Left cardiac atrium (tissue), 4 donors: ENCODE data around the gene OR6B2. TPM values are rescaled to one million over a fixed set of nuclear protein-coding genes. Genes with fewer than 3 reads are reported as not detected.
"Not testable (repeated sequence)": the region's sequence is repeated elsewhere in the genome, so short reads cannot be mapped to it uniquely, and the experiment has no call there.

Source experiments
- ATAC-seq, 2 donors: fragments of 200-7000 bp; cut with Tn5 transposase; one replicate each; pipeline ENCODE4 v1.9.1; 2020; ENCODE audit warnings: mild to moderate bottlenecking in 2 of 2, moderate library complexity in 2 of 2
- DNase-seq: peaks from one replicate; pipeline ENCODE4 v3.0.0-alpha.2; 2020
- intact Hi-C, 2 donors: fragments of 100-400 bp; cut with DNase I; formaldehyde crosslinking; loops; one replicate each; pipeline versions ENCODE4 v1.14.1 to v1.15.1; 2022 to 2023
- long read RNA-seq: library from polyadenylated mRNA; unstranded; transcript quantifications from one replicate; pipeline ENCODE4 v2.0.0, GENCODE V29; 2021
- total RNA-seq, 2 donors: library from RNA; stranded (reverse); fragmentation: NEBNext Ultra II Directional; extraction: Animal tissue kit (Norgen Biotek cat#: 25700); gene quantifications; one replicate each; pipeline ENCODE4 v1.2.1, GENCODE V29; 2021
- donor health status: DM: no; HTN: yes; CAD: no.
- donor health status: DM: no; HTN: yes; CAD: no; lungs with severe emphysema.
- donor health status: DM: yes; HTN: yes; CAD: no.
- donor health status: Dilated cardiomyopathy.

Gene OR6B2
- total RNA-seq, result not detected
- long read RNA-seq, result 0 reads

DNA sequence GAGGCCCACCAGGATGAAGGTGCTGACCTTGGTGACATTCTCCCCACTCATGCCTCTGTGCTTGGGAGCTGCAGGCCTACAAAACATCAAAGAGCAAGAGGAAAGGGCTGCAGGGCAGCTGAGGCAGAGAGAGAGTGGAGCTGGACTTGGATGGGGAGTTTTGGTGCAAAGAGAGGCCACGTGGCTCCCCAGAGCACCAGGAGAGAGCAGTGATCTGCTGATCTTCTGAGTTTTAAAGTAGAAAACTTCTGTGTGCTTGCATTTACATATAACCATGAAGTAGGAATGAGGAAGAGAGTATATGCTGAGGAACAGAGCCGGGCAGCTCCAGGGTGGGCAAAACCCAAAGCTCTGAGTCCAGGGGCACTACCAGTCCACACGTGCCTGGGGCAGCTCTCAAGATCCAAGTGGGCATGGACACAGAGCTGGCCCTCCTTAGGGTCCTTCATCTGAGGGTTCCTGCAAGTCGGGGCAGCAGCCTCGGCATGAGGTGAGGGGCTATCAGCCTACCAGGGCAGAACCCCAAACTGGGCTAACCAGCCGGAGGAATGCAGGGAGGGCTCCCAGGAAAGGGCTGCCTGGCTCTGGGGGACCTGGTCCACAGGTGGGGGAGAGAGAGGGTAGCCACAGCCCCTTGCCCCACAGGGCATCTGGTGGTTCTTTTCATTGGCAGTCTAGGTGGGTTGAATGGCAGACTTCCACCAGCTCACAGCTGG is at the start of gene OR6B2:
TSS of gene OR6B2 (minus strand) at position 51 of the 716 bp plus-strand sequence. CDS start at position 51, 0 bp downstream.
- DNase-seq (no peak), ATAC-seq (no peak)
- intact Hi-C loops, result no loop called here

DNA sequence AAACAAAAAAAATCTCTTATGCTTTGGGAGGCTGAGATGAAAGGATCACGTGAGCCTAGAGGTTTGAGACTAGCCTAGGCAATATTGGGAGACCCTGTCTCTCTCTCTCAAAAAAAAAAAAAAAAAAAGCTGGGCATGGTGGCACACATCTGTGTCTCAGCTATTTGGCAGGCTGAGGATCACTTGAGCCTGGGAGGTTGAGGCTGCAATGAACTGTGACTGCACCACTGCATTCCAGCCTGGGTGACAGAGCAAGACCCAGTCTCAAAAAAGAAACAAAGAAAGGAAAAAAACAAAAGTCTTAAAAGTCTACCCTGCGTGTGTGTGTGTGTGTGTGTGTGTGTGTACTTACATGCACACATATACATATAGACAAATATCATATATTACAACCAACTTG is 48.4 kb upstream of the OR6B2 start:
- DNase-seq, result no peak
- intact Hi-C loops, result no loop called here
- no peak for ATAC-seq

DNA sequence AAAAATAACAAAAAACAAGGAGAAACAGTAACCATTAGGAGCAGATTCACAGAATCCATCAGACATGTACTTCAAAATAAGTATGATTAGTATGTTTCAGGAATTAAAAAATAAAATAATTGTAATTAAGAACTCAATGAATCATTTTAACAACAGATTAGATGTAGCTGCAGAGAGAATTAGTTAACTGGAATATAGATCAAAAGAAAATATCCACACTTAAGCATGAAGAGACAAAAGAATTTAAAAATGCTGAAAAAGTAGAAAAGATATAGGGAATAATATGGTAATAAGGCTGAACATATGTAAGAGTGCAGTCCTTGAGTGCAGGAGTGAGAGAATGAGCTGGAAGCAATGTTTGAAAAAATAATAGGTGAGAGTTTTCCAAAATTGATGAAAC is 47.2 kb upstream of the OR6B2 start:
- intact Hi-C loops, result no loop called here
- DNase-seq (no peak), ATAC-seq (no peak)

DNA sequence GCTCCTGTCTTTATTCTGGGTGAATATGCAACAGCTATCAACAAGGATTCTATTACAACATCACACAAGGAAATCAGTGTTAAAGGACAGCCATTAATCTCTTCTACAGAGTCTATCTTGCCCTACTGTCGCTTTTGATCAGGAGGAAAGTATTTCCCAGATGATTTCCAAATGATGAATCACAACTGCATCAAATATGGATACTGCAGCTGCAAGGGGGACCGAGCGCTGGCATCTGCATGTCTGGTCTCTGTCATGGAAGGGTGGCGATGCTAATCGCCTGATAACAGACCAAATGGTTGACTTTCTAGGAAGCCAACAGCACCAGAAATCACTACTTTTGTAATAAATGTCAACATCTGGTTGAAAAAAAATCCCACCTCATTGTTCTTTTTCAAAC is 44.3 kb upstream of the OR6B2 start:
- ATAC-seq, result no peak
- no peak for DNase-seq
- intact Hi-C loops, result no loop called here

DNA sequence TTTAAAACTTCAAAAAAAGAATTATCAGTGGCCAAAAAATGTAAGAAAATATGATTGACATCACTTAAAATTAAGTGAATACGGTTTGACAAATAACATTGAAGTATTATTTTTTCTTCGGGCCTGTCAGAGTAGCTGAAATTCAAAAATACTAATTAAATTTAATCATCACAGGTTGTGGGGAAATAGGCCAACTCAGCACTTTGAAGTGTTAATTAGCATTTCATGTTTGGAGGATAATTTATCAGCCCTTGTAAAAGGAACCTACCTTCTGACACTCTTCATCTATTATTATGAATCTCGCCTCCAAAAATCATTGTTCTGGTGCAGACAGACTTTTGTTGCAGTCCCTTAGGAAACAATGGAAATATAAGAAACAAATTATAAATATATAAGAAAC is 40.7 kb upstream of the OR6B2 start:
- ATAC-seq (no peak), DNase-seq (no peak)
- intact Hi-C loops, result no loop called here

DNA sequence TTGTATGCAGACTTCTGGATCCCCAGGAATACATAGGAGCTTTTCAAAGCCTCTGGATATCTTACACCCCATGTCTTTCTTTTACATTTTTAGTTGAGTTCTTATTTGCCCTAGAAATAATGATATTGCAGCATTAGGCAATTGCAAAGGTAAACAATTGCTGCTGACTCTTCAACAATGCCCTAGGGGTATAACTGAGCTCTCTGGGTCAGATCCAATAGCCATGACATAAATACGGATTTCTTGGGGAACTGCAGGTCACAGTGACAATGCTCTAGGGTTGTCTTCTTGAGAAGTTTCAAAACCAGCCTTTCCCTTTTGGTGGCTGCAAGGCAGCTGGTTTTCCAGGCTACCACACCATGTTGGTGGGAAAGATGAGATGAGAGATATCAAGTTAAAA is 39.6 kb upstream of the OR6B2 start:
- DNase-seq (no peak), ATAC-seq (no peak)
- intact Hi-C loops, result no loop called here

DNA sequence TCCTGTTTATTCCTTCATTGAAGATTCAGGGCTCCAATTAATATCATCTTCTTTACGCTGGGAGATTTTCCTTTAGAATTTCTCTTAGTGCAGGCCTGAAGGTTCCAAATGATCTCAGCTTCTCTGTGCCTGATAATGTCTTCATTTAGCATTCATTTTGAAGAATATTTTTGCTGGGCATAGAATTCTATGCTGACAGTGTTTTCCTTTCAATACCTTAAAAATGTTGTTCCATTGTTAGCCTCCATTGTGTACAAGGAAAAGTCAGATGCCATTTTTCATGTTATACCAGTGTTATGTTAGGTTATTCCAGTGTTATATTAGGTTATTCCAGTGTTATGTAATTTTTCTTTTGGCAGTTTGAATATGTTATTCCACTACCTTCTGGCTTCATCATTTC is 38.0 kb upstream of the OR6B2 start:
- DNase-seq, result no peak
- no peak for ATAC-seq
- intact Hi-C loops, result no loop called here

DNA sequence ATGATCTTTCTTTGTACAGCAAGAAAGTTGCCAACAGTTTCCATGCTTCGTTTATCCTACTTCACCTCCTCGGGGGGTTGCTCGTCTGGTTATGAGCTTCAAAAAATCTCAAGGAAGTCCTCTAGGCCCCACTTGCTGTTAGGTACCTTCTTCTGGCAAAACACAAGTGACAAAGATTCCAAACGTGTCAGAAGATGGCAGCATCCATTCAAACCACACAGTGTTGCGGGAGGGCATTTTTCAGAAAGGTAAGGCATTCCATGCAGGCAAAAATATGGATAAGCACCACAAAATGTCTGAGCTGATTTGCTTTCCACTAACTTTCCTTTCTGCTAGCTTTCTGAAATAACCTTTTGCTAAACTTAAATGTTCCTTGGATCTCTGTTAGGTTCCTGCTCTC is 36.3 kb upstream of the OR6B2 start:
- intact Hi-C loops, result no loop called here
- no peak for ATAC-seq
- DNase-seq, result no peak

DNA sequence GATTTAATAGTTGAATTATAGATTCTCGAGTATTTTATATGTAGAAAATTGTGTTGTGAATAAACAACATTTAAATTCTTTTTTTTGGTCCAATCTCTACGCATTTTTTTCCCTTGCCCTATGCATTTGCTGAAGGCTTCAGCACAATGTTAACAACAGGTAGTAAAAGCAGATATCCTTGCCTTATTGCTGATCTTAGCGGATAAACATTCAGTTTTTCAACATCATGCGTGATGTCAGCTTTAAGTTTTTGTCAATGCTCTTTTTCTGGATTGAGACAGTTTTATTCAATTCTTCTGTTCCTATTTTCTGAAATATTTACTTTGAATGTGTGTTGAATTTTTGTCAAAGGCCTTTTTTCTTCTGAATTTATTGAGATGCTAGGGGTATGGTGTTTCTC is 34.7 kb upstream of the OR6B2 start:
- no peak for ATAC-seq
- intact Hi-C loops, result no loop called here

DNA sequence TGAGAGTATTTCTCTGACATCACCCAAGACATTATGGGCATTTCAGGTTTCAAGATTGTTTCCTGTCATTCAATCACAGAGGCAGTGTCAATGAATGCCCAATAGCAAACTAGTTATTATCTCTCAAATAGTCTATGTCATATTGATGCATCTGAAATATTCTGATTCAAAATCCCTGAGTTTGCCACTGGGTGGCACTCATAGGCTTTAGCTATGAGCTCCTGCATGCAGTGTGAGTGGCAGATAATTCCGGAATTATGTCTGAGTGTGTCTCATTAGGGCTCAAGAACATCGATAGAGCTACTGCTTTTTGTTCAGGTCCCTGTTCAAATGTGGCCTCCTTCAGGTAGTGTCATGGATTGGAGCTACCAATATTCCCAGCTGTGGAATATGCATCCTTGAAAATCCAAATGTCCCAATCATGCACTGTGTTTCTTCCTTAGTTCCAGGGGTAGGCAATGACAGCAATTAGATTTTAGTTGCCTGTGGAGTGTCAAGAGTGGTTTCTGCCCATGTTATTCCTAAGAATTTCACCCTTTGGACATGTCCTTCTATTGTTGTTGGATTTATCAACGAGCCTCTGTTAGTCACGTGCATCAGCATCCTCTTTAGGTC is 30.9 kb upstream of the OR6B2 start:
- intact Hi-C loops, result loop anchor here in 1 of 2 donors (2.0 kb wide), 1 partner anchor 82 kb away; no protein-coding TSS in a partner anchor
- DNase-seq, result no peak
- ATAC-seq, result peak; percentile 57 to 63

More for the DNA sequence above, 34.7 kb upstream of the OR6B2 start:
- DNase-seq, result no peak

DNA sequence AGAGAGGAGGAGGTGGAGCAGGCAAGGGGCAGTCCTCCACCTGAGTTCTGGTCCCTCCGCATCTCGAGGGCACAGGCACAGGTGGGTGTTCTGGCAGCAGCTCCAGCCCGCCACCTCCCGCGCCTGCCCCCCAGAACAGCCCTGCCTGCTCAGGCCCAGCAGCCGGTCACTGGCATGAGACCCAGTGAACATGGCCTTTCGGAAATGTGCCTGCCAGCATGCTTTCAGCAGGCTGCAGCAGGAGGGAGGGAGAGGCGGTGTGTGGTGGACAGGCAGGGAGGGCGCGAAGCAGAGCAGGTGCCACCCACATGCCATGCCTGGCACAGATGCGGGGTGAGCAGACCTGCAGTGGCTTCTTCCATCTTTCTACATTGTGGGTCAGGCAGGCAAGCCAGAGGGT is 26.4 kb upstream of the OR6B2 start:
- intact Hi-C loops, result loop anchor here in 1 of 2 donors (5.0 kb wide), 1 partner anchor 86 kb away; the partner anchor contains the start of gene OTOS
- ATAC-seq (no peak), DNase-seq (no peak)

DNA sequence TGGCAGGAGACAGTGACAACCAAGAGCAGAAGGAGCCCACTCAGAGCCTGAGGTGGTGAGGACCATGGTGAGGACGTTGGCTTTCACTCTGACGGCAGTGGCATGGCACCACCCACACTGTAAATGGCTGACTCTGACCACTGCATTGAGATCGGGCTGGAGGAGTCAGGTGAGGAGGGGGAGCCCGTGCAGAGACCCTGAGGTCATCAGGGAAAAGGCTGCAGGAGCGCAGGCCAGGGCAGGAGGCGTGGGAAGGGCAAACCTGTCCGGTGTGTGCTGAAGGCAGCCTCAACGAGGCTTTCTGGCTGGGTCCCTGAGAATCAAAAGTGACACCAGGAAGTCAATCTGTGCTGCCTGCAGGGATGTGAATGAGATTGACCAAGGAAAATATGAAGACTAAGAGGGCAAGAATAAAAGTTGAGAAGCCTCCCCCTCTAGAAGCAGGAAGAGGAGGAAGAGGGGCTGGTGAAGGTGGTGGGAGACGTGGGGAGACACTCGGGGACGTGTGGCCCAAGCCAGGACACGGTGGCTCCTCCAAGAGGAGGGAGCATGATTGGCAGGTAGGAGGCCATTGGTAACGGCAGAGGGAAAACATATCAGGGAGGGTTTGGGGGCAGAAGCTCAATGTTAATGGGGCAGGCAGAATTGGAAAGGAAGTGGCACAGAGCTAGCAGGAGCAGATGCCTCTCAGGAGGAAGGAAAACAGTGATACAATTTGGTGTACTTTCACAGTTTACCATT is 25.1 kb upstream of the OR6B2 start:
- ATAC-seq, result no peak
- intact Hi-C loops, result loop anchor here in 1 of 2 donors (5.0 kb wide), 1 partner anchor 87 kb away; the partner anchor contains the start of gene OTOS
- DNase-seq, result no peak

DNA sequence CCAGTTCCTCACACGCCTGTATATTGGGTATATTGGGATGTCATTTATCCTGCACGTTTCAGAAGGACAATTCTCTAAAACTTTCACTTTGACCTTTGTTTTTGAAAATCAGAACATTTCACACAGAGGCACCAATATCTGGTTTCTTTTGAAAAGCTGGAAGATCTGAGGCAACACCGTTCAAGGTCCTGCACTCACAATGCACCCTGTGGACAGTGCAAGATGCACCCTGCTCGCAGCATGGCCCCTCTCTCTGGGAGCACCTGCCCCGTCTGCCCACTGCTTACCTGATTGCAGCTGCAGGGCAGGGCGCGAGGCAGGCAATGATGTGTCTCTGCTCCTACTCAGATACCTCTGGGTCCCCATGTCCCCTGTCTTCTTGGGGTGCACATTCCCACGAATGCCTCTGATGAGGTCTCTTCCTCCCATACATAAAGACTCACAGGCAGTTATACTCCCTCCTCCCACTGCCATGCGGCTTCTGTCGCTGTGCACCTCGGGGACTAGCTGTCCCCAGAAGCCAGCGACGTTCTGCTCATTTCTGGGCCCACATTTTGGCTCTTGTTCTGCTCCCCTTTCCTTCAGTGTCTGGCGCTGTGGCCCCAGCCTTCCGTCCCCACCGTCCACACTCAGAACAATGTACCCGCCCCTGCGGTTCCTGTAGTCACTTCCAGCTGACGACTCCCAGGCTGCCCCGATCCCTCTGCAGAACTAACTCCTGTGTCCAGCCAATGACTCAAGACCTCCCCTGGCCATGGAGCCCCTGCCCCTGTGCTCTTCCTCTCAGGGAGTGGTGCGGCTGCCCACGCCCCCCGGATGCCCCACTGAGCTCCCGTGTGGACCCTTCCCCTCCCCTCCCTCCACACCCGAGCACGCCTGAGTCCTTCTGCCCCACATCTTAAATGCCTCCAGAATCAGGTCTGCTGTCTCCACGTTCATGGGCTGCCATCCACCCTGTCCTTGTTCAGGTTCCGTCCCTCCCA is 23.2 kb upstream of the OR6B2 start, which contains the start of gene OR6B3:
TSS of gene OR6B3 (minus strand) at position 349 of the 983 bp plus-strand sequence.
- intact Hi-C loops, result no loop called here
- ATAC-seq (no peak), DNase-seq (no peak)

DNA sequence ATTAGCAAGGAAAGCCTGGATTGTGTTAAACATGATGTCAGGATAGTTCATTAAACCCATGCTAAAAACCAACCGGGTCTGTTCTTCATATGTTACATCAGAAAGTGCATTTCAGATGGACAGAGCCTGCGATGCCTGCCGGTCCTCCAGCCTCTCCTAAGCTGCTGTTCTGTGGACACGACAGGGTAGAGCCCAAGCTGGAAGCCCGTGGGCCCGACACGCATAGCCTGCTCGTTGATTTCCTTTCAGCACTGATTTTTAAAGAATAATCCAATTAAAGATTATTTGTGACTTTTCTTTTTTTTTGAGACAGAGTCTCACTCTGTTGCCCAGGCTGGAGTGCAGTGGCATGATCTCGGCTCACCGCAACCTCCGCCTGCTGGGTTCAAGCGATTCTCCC is 22.3 kb upstream of the OR6B2 start:
- intact Hi-C loops, result no loop called here
- DNase-seq, result no peak

DNA sequence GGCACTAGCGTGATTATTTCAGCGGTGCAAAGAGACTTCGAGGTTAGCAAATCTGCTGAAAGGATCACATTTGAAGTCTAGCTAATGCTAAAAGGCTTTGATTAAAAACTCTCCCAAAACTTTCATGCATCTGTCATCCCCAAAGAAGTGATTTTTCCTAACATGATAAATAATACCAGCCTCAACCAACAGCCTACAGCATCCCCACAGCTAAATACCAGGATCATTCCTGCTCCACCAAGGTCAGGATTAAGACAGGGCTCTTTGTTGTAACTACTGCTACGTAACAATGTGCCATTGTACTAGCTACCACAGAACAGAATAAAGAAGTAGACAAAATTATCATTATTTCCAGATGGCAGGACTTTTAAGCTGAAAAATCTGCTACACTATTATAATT is 21.5 kb upstream of the OR6B2 start:
- ATAC-seq, result no peak

More for the DNA sequence above, 22.3 kb upstream of the OR6B2 start:
- ATAC-seq, result no peak

DNA sequence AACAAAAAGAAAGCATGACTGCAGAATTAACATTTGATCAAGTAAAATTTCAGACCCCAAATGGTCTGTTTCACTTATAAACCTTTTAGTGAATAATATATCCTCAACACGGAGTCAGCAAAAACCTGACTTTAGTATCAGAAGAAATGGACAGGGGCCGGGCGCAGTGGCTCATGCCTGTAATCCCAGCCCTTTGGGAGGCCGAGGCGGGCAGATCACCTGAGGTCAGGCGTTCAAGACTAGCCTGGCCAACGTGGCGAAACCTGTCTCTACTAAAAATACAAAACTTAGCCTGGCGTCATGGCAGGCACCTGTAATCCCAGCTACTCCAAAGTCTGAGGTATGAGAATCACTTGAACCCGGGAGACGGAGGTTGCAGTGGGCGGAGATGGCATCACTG is 20.0 kb upstream of the OR6B2 start:
- intact Hi-C loops, result no loop called here
- ATAC-seq (no peak), DNase-seq (no peak)

More for the DNA sequence above, 21.5 kb upstream of the OR6B2 start:
- DNase-seq, result no peak
- intact Hi-C loops, result no loop called here

DNA sequence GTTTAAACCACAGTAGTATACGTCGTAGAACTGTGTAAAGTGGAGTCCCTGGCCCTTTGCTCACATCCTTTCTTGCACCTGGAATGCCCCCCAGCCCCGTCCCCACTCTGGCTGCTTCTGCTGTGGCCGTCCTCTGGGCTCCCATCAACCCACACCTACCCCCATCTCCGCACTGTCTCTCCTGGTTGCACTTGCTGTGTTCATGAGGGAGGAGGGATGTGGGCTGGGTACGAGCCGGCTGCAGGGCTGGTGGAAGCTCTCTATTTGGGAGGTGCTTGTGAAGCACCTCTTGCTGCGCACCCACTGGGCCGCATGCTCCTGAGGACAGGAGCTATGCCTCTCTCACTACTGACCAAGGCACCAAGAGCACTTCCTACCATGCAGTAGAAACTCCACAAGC is 18.0 kb upstream of the OR6B2 start:
- intact Hi-C loops, result no loop called here
- ATAC-seq, result no peak
- no peak for DNase-seq

DNA sequence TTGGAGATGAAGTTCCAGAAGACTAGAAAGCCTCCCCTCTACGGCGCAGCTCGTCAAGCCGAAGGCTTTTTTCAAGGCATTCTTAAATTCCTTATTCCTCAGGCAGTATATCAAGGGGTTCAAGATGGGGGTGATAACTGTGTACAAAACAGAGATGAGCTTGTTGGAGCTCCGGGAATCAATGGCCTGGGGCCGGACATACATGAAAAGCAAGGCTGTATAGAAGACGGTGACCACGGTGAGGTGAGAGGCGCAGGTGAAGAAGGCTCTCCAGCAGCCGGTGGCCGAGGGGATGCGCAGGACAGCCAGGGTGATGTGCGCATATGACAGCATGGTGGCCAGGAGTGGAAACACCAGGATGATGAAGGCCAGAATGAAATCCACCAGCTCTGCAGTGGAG is 14.9 kb upstream of the OR6B2 start:
- intact Hi-C loops, result no loop called here
- ATAC-seq, result no peak

DNA sequence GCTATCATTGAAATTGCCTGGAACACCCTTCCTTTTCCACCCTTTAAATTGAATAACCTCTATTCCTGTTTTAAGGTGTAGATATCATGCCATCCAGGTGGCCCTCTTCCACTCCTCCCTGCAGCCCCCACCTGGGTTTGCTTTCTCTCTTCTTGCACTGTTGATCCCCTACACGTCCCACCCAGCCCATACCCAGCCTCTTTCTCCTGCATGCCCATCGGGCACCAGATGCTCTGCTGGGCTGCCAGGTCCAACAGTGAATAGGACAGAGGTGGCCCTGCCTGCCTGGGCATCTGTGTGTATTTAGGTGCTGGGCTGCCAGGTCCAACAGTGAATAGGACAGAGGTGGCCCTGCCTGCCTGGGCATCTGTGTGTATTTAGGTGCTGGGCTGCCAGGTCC is 13.9 kb upstream of the OR6B2 start:
- DNase-seq, result not testable (repeated sequence)

More for the DNA sequence above, 14.9 kb upstream of the OR6B2 start:
- DNase-seq, result no peak

More for the DNA sequence above, 13.9 kb upstream of the OR6B2 start:
- ATAC-seq, intact Hi-C loops: not testable (repeated sequence)
